Measurements from ENCODE around the gene TMEM248. TPM values are rescaled to one million over a fixed set of nuclear protein-coding genes. Genes with fewer than 3 reads are reported as not detected.

TMEM248 gene
- total RNA-seq, 1 donor: 123 TPM

- peak overlapping the region; percentile 93 for H3K4me3 ChIP-seq (ENCODE audit: low read depth, low read length)
- no peak for DNase-seq (ENCODE audit: low read depth)
- TF ChIP-seq CTCF (IDR thresholded peaks at IDR 0.05; ENCODE audit: insufficient read depth, low read depth, low read length): no peak
Observed at GRCh38 chr7:66921918-66922486, 977 bp downstream of the TMEM248 start.

DNA sequence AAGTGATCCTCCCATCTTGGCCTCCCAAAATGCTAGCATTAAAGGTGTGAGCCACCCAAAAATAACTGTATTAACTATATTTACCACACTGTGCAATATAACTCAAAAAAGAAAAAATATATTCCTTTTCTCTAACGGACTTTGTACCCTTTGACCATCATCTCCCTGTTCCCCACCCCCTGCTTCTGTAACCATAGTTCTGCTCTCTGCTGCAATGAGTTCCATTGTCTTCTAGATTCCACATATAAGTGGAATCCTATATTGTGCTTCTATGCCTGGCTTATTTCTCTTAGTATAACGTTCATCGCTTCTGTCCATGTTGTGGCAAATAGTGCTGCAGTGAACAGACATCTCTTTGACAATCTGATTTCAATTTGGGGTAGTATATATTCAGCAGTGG, 4.2 kb downstream of the TMEM248 start:
- no peak overlapping the region for H3K4me3 ChIP-seq (ENCODE audit: low read depth, low read length)
- no peak for DNase-seq (ENCODE audit: low read depth)
- TF ChIP-seq CTCF (IDR thresholded peaks at IDR 0.05; ENCODE audit: insufficient read depth, low read depth, low read length): no peak

- no peak overlapping the region for H3K4me3 ChIP-seq (ENCODE audit: low read depth, low read length)
- TF ChIP-seq CTCF (IDR thresholded peaks at IDR 0.05; ENCODE audit: insufficient read depth, low read depth, low read length): no peak
- no peak for DNase-seq (ENCODE audit: low read depth)
Observed at GRCh38 chr7:66927348-66927948, 6.4 kb downstream of the TMEM248 start.

GRCh38 chr7:66928388-66928787, 7.4 kb downstream of the TMEM248 start:
- no peak for TF ChIP-seq CTCF (IDR thresholded peaks at IDR 0.05; ENCODE audit: insufficient read depth, low read depth, low read length)
- DNase-seq (ENCODE audit: low read depth): no peak
- H3K4me3 ChIP-seq (ENCODE audit: low read depth, low read length): no peak overlapping the region

- DNase-seq (ENCODE audit: low read depth): no peak
- H3K4me3 ChIP-seq (ENCODE audit: low read depth, low read length): no peak overlapping the region
Observed at GRCh38 chr7:66929165-66929564, 8.1 kb downstream of the TMEM248 start.

DNA sequence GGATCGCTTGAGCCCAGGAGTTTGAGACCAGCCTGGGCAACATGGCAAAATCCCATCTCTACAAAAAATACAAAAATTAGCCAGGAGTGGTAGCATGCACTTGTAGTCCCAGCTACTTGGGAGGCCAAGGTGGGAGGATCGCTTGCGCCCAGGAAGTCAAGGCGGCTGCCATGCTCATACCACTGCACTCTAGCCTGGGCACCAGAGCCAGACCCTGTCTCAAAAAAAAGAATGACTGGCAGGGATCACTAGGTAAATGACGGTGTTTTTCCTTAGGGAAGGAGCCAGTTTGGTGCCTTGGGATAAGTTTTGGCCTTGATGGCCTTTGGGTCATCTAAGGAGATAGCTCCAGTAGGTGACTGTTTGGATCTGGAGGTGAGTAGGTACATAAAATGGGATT, 8.9 kb downstream of the TMEM248 start:
- no peak overlapping the region for H3K4me3 ChIP-seq (ENCODE audit: low read depth, low read length)
- DNase-seq (ENCODE audit: low read depth): no peak
- no peak for TF ChIP-seq CTCF (IDR thresholded peaks at IDR 0.05; ENCODE audit: insufficient read depth, low read depth, low read length)

More at GRCh38 chr7:66929165-66929564, 8.1 kb downstream of the TMEM248 start:
- TF ChIP-seq CTCF (IDR thresholded peaks at IDR 0.05; ENCODE audit: insufficient read depth, low read depth, low read length): no peak

DNA sequence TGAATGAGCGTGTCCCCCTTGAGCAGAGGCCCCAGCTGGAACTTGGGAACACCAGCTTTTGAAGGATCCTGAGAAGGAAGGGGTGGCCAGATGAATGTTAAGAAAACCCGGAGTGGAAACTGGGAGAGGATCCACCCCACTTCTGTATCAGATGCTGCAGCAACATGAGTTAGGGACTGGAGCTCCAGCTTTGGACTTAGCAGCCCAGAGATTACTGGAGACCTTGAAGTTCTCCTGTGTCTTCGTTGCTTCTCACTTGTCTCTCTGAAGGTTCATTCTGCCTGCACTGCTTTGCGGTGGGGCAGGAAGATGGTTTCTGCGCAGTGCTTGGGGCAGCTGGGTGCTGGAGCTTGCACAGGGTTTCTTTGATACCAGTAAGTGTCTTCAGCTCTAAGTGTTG, 9.3 kb downstream of the TMEM248 start:
- no peak for TF ChIP-seq CTCF (IDR thresholded peaks at IDR 0.05; ENCODE audit: insufficient read depth, low read depth, low read length)
- peak; percentile 56 for DNase-seq (ENCODE audit: low read depth)
- no peak overlapping the region for H3K4me3 ChIP-seq (ENCODE audit: low read depth, low read length)
